ENCODE results near the gene NOVA2.
A peak's percentile ranks its signal among the peaks of the same experiment; 100 is the strongest.

Gene NOVA2

GRCh38 chr19:45929247-45929646 lies 44.4 kb downstream of the NOVA2 start:
- H3K9me3 ChIP-seq (ENCODE audit: control insufficient read depth in 2 of 2, low read length in 2 of 2) = no peaks in the 10 kb centered on the region
- no peaks in the 10 kb centered on the region for H3K36me3 ChIP-seq (ENCODE audit: control insufficient read depth in 2 of 2, insufficient read depth in 2 of 2, low read length in 2 of 2)

GRCh38 chr19:45927565-45928261 lies 46.0 kb downstream of the NOVA2 start:
- H3K27ac ChIP-seq (ENCODE audit: low read depth in 2 of 2, low read length in 2 of 2) = no peak overlapping the region
- H3K36me3 ChIP-seq (ENCODE audit: control insufficient read depth in 2 of 2, insufficient read depth in 2 of 2, low read length in 2 of 2) = no peaks in the 10 kb centered on the region
- peak overlapping the region in 1 of 2 donors; percentile 7 for H3K4me3 ChIP-seq (ENCODE audit: low read length in 2 of 2)
- peaks cover 0 to under 1% of the 10 kb centered on the region in 2 donors for H3K27me3 ChIP-seq (ENCODE audit: control insufficient read depth in 2 of 2, insufficient read depth in 2 of 2, low read length in 2 of 2)
- peaks cover 0 to 8% of the 10 kb centered on the region in 2 donors for H3K4me1 ChIP-seq (ENCODE audit: control insufficient read depth in 2 of 2, insufficient read depth in 2 of 2, low read length in 2 of 2)
- no peaks in the 10 kb centered on the region for H3K9me3 ChIP-seq (ENCODE audit: control insufficient read depth in 2 of 2, low read length in 2 of 2)
- H3K9ac ChIP-seq (ENCODE audit: low read depth in 1 of 2, low read length in 2 of 2) = no peak overlapping the region

More at GRCh38 chr19:45929247-45929646, 44.4 kb downstream of the NOVA2 start:
- H3K4me1 ChIP-seq (ENCODE audit: control insufficient read depth in 2 of 2, insufficient read depth in 2 of 2, low read length in 2 of 2) = peaks cover 0 to 8% of the 10 kb centered on the region in 2 donors
- no peak overlapping the region for H3K27ac ChIP-seq (ENCODE audit: low read depth in 2 of 2, low read length in 2 of 2)
- peaks cover 0 to 2% of the 10 kb centered on the region in 2 donors for H3K27me3 ChIP-seq (ENCODE audit: control insufficient read depth in 2 of 2, insufficient read depth in 2 of 2, low read length in 2 of 2)
- no peak overlapping the region for H3K4me3 ChIP-seq (ENCODE audit: low read length in 2 of 2)
- H3K9ac ChIP-seq (ENCODE audit: low read depth in 1 of 2, low read length in 2 of 2) = no peak overlapping the region

GRCh38 chr19:45924891-45925447 lies 48.7 kb downstream of the NOVA2 start:
- H3K27me3 ChIP-seq (ENCODE audit: control insufficient read depth in 2 of 2, insufficient read depth in 2 of 2, low read length in 2 of 2) = peaks cover 0 to 5% of the 10 kb centered on the region in 2 donors
- H3K9me3 ChIP-seq (ENCODE audit: control insufficient read depth in 2 of 2, low read length in 2 of 2) = no peaks in the 10 kb centered on the region
- no peak overlapping the region for H3K9ac ChIP-seq (ENCODE audit: low read depth in 1 of 2, low read length in 2 of 2)
- no peak overlapping the region for H3K4me3 ChIP-seq (ENCODE audit: low read length in 2 of 2)
- H3K36me3 ChIP-seq (ENCODE audit: control insufficient read depth in 2 of 2, insufficient read depth in 2 of 2, low read length in 2 of 2) = no peaks in the 10 kb centered on the region
- H3K27ac ChIP-seq (ENCODE audit: low read depth in 2 of 2, low read length in 2 of 2) = no peak overlapping the region
- H3K4me1 ChIP-seq (ENCODE audit: control insufficient read depth in 2 of 2, insufficient read depth in 2 of 2, low read length in 2 of 2) = peaks cover 0 to 8% of the 10 kb centered on the region in 2 donors

GRCh38 chr19:45922281-45922680 lies 51.4 kb downstream of the NOVA2 start:
- Histone ChIP-seq H3K9me3 (ENCODE audit: control insufficient read depth in 2 of 2, low read length in 2 of 2) (no peaks in the 10 kb centered on the region), H3K27me3 (ENCODE audit: control insufficient read depth in 2 of 2, insufficient read depth in 2 of 2, low read length in 2 of 2) (peaks cover 0 to 5% of the 10 kb centered on the region in 2 donors), H3K4me3 (ENCODE audit: low read length in 2 of 2) (no peak overlapping the region), H3K36me3 (ENCODE audit: control insufficient read depth in 2 of 2, insufficient read depth in 2 of 2, low read length in 2 of 2) (no peaks in the 10 kb centered on the region), H3K4me1 (ENCODE audit: control insufficient read depth in 2 of 2, insufficient read depth in 2 of 2, low read length in 2 of 2) (no peaks in the 10 kb centered on the region), H3K9ac (ENCODE audit: low read depth in 1 of 2, low read length in 2 of 2) (no peak overlapping the region), H3K27ac (ENCODE audit: low read depth in 2 of 2, low read length in 2 of 2) (no peak overlapping the region)

GRCh38 chr19:45920458-45920857 lies 53.2 kb downstream of the NOVA2 start:
- no peak overlapping the region for H3K9ac ChIP-seq (ENCODE audit: low read depth in 1 of 2, low read length in 2 of 2)
- H3K27ac ChIP-seq (ENCODE audit: low read depth in 2 of 2, low read length in 2 of 2) = no peak overlapping the region
- H3K36me3 ChIP-seq (ENCODE audit: control insufficient read depth in 2 of 2, insufficient read depth in 2 of 2, low read length in 2 of 2) = no peaks in the 10 kb centered on the region
- peaks cover 0 to 5% of the 10 kb centered on the region in 2 donors for H3K27me3 ChIP-seq (ENCODE audit: control insufficient read depth in 2 of 2, insufficient read depth in 2 of 2, low read length in 2 of 2)
- H3K4me1 ChIP-seq (ENCODE audit: control insufficient read depth in 2 of 2, insufficient read depth in 2 of 2, low read length in 2 of 2) = no peaks in the 10 kb centered on the region
- no peak overlapping the region for H3K4me3 ChIP-seq (ENCODE audit: low read length in 2 of 2)
- H3K9me3 ChIP-seq (ENCODE audit: control insufficient read depth in 2 of 2, low read length in 2 of 2) = no peaks in the 10 kb centered on the region

GRCh38 chr19:45919678-45920077 lies 54.0 kb downstream of the NOVA2 start:
- Histone ChIP-seq H3K9ac (ENCODE audit: low read depth in 1 of 2, low read length in 2 of 2) (no peak overlapping the region), H3K36me3 (ENCODE audit: control insufficient read depth in 2 of 2, insufficient read depth in 2 of 2, low read length in 2 of 2) (no peaks in the 10 kb centered on the region), H3K27me3 (ENCODE audit: control insufficient read depth in 2 of 2, insufficient read depth in 2 of 2, low read length in 2 of 2) (peaks cover 0 to 5% of the 10 kb centered on the region in 2 donors), H3K4me3 (ENCODE audit: low read length in 2 of 2) (no peak overlapping the region), H3K9me3 (ENCODE audit: control insufficient read depth in 2 of 2, low read length in 2 of 2) (no peaks in the 10 kb centered on the region), H3K27ac (ENCODE audit: low read depth in 2 of 2, low read length in 2 of 2) (no peak overlapping the region), H3K4me1 (ENCODE audit: control insufficient read depth in 2 of 2, insufficient read depth in 2 of 2, low read length in 2 of 2) (no peaks in the 10 kb centered on the region)

GRCh38 chr19:45918721-45919120 lies 54.9 kb downstream of the NOVA2 start:
- H3K9me3 ChIP-seq (ENCODE audit: control insufficient read depth in 2 of 2, low read length in 2 of 2) = no peaks in the 10 kb centered on the region
- H3K4me1 ChIP-seq (ENCODE audit: control insufficient read depth in 2 of 2, insufficient read depth in 2 of 2, low read length in 2 of 2) = no peaks in the 10 kb centered on the region
- H3K9ac ChIP-seq (ENCODE audit: low read depth in 1 of 2, low read length in 2 of 2) = no peak overlapping the region
- H3K4me3 ChIP-seq (ENCODE audit: low read length in 2 of 2) = no peak overlapping the region
- no peaks in the 10 kb centered on the region for H3K36me3 ChIP-seq (ENCODE audit: control insufficient read depth in 2 of 2, insufficient read depth in 2 of 2, low read length in 2 of 2)
- H3K27me3 ChIP-seq (ENCODE audit: control insufficient read depth in 2 of 2, insufficient read depth in 2 of 2, low read length in 2 of 2) = peaks cover 0 to 5% of the 10 kb centered on the region in 2 donors
- no peak overlapping the region for H3K27ac ChIP-seq (ENCODE audit: low read depth in 2 of 2, low read length in 2 of 2)

GRCh38 chr19:45917421-45918091 lies 56.1 kb downstream of the NOVA2 start:
- peaks cover 0 to 5% of the 10 kb centered on the region in 2 donors for H3K27me3 ChIP-seq (ENCODE audit: control insufficient read depth in 2 of 2, insufficient read depth in 2 of 2, low read length in 2 of 2)
- H3K36me3 ChIP-seq (ENCODE audit: control insufficient read depth in 2 of 2, insufficient read depth in 2 of 2, low read length in 2 of 2) = no peaks in the 10 kb centered on the region
- no peaks in the 10 kb centered on the region for H3K4me1 ChIP-seq (ENCODE audit: control insufficient read depth in 2 of 2, insufficient read depth in 2 of 2, low read length in 2 of 2)
- no peak overlapping the region for H3K9ac ChIP-seq (ENCODE audit: low read depth in 1 of 2, low read length in 2 of 2)
- no peak overlapping the region for H3K4me3 ChIP-seq (ENCODE audit: low read length in 2 of 2)
- no peaks in the 10 kb centered on the region for H3K9me3 ChIP-seq (ENCODE audit: control insufficient read depth in 2 of 2, low read length in 2 of 2)
- no peak overlapping the region for H3K27ac ChIP-seq (ENCODE audit: low read depth in 2 of 2, low read length in 2 of 2)

- H3K27me3 ChIP-seq (ENCODE audit: control insufficient read depth in 2 of 2, insufficient read depth in 2 of 2, low read length in 2 of 2) = peaks cover 0 to 3% of the 10 kb centered on the region in 2 donors
- H3K9ac ChIP-seq (ENCODE audit: low read depth in 1 of 2, low read length in 2 of 2) = no peak within 1 kb of the TSS
These were observed 59.5 kb downstream of the NOVA2 start, which contains the start of gene NANOS2 for GRCh38 chr19:45913874-45914830. Gene NANOS2, minus strand, starts transcription at chr19:45914778. Its CDS starts 85 bp downstream, at chr19:45914693.

More at GRCh38 chr19:45913874-45914830, 59.5 kb downstream of the NOVA2 start, which contains the start of gene NANOS2:
- no peak within 1 kb of the TSS for H3K4me3 ChIP-seq (ENCODE audit: low read length in 2 of 2)
- no peaks in the 10 kb centered on the region for H3K4me1 ChIP-seq (ENCODE audit: control insufficient read depth in 2 of 2, insufficient read depth in 2 of 2, low read length in 2 of 2)
- H3K9me3 ChIP-seq (ENCODE audit: control insufficient read depth in 2 of 2, low read length in 2 of 2) = no peaks in the 10 kb centered on the region
- no peak within 1 kb of the TSS for H3K27ac ChIP-seq (ENCODE audit: low read depth in 2 of 2, low read length in 2 of 2)
- H3K36me3 ChIP-seq (ENCODE audit: control insufficient read depth in 2 of 2, insufficient read depth in 2 of 2, low read length in 2 of 2) = no peaks in the 10 kb centered on the region

All from mucosa of rectum (tissue), 2 donors.